Liver (tissue), 3 donors: ENCODE data around the gene WDR41.

Source experiments
- ATF3 ChIP-seq: IDR thresholded peaks from 2 replicates; pipeline ENCODE4 v1.6.1; 2016; ENCODE audit warnings: antibody characterized with exemption
- CTCF ChIP-seq: fragments of 150-350 bp; IDR thresholded peaks from 2 replicates; pipeline ENCODE4 v1.5.1; 2017; ENCODE audit warnings: improper control_type of control experiment, low read depth, low read length; ENCODE audit not compliant: missing input control
- EGR1 ChIP-seq, 2 donors: IDR thresholded peaks; 2 replicates each; pipeline ENCODE4 v1.6.1; 2016 to 2018; ENCODE audit warnings: antibody characterized with exemption in 2 of 2, low read depth in 2 of 2
- FOXA1 ChIP-seq: IDR thresholded peaks from 2 replicates; pipeline ENCODE4 v1.6.1; 2016; ENCODE audit warnings: antibody characterized with exemption
- GABPA ChIP-seq, 2 donors: IDR thresholded peaks in 1 of 2; conservative IDR thresholded peaks in 1 of 2; 2 replicates each; pipeline ENCODE4 v1.6.1; 2016; ENCODE audit warnings: antibody characterized with exemption in 2 of 2, mild to moderate bottlenecking in 1 of 2, moderate library complexity in 1 of 2
- JUND ChIP-seq, 2 donors: IDR thresholded peaks; 2 replicates each; pipeline ENCODE4 v1.6.1; 2016; ENCODE audit warnings: antibody characterized with exemption in 2 of 2
- NR2F2 ChIP-seq: IDR thresholded peaks from 2 replicates; pipeline ENCODE4 v1.6.1; 2016; ENCODE audit warnings: antibody characterized with exemption
- RAD21 ChIP-seq, 2 donors: IDR thresholded peaks; 2 replicates each; pipeline ENCODE4 v1.6.1; 2016; ENCODE audit warnings: antibody characterized with exemption in 2 of 2, mild to moderate bottlenecking in 2 of 2
- RXRA ChIP-seq, 2 donors: IDR thresholded peaks; 2 replicates each; pipeline ENCODE4 v1.6.1; 2017 to 2018; ENCODE audit warnings: antibody characterized with exemption in 2 of 2, mild to moderate bottlenecking in 1 of 2
- SP1 ChIP-seq: IDR thresholded peaks from 2 replicates; pipeline ENCODE4 v1.6.1; 2018; ENCODE audit warnings: antibody characterized with exemption, mild to moderate bottlenecking
- TAF1 ChIP-seq: conservative IDR thresholded peaks from 2 replicates; pipeline ENCODE4 v1.6.1; 2016; ENCODE audit warnings: antibody characterized with exemption, mild to moderate bottlenecking
- YY1 ChIP-seq: IDR thresholded peaks from 2 replicates; pipeline ENCODE4 v1.6.1; 2016; ENCODE audit warnings: antibody characterized with exemption, mild to moderate bottlenecking
- TF ChIP-seq, protein P1 (sequence below): IDR thresholded peaks from 2 replicates; pipeline ENCODE4 v1.6.1; 2016; ENCODE audit warnings: antibody characterized with exemption
- TF ChIP-seq, protein P2 (sequence below): IDR thresholded peaks from 2 replicates; pipeline ENCODE4 v1.6.1; 2016; ENCODE audit warnings: antibody characterized with exemption, mild to moderate bottlenecking
- donor health status: healthy.
- donor health status: healthy.

- TF ChIP-seq CTCF, result no peak
- TF ChIP-seq NR2F2, result no peak
- TF ChIP-seq GABPA (IDR thresholded peaks at IDR 0.05 in 1 of 2, conservative IDR thresholded peaks at IDR 0.05 in 1 of 2), result no peak
- TF ChIP-seq YY1, result no peak
- no peak for TF ChIP-seq FOXA1
- TF ChIP-seq, protein P1, sequence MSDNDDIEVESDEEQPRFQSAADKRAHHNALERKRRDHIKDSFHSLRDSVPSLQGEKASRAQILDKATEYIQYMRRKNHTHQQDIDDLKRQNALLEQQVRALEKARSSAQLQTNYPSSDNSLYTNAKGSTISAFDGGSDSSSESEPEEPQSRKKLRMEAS, result no peak
- TF ChIP-seq, protein P2, sequence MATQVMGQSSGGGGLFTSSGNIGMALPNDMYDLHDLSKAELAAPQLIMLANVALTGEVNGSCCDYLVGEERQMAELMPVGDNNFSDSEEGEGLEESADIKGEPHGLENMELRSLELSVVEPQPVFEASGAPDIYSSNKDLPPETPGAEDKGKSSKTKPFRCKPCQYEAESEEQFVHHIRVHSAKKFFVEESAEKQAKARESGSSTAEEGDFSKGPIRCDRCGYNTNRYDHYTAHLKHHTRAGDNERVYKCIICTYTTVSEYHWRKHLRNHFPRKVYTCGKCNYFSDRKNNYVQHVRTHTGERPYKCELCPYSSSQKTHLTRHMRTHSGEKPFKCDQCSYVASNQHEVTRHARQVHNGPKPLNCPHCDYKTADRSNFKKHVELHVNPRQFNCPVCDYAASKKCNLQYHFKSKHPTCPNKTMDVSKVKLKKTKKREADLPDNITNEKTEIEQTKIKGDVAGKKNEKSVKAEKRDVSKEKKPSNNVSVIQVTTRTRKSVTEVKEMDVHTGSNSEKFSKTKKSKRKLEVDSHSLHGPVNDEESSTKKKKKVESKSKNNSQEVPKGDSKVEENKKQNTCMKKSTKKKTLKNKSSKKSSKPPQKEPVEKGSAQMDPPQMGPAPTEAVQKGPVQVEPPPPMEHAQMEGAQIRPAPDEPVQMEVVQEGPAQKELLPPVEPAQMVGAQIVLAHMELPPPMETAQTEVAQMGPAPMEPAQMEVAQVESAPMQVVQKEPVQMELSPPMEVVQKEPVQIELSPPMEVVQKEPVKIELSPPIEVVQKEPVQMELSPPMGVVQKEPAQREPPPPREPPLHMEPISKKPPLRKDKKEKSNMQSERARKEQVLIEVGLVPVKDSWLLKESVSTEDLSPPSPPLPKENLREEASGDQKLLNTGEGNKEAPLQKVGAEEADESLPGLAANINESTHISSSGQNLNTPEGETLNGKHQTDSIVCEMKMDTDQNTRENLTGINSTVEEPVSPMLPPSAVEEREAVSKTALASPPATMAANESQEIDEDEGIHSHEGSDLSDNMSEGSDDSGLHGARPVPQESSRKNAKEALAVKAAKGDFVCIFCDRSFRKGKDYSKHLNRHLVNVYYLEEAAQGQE, result no peak
- TF ChIP-seq SP1, result no peak
- no peak for TF ChIP-seq ATF3
- TF ChIP-seq RAD21 (IDR thresholded peaks at IDR 0.05), result no peak
- TF ChIP-seq EGR1 (IDR thresholded peaks at IDR 0.05; ENCODE audit: low read depth in 2 of 2), result no peak
- no peak for TF ChIP-seq TAF1
- TF ChIP-seq JUND (IDR thresholded peaks at IDR 0.05), result peak in 1 of 2 donors; percentile 9
- peak in 1 of 2 donors; percentile 47 for TF ChIP-seq RXRA (IDR thresholded peaks at IDR 0.05)
Measured at GRCh38 chr5:77425998-77426659, 66.0 kb downstream of the WDR41 start.
